Upper lobe of left lung (tissue), 6 donors: ENCODE results near the gene HDAC8. TPM values are rescaled to one million over a fixed set of nuclear protein-coding genes. Genes with fewer than 3 reads are reported as not detected.

Experiments used
- ATAC-seq, 2 donors: fragments of 200-7000 bp; cut with Tn5 transposase; one replicate each; pipeline ENCODE4 v1.9.1; 2022; ENCODE audit warnings: mild to moderate bottlenecking in 2 of 2, moderate library complexity in 2 of 2; ENCODE audit not compliant: low FRiP score in 2 of 2
- DNase-seq, 2 donors: peaks; one replicate each; pipeline ENCODE4 v3.0.0-alpha.2; 2019 to 2020
- H3K27ac ChIP-seq, 4 donors: fragments of 200-600 bp; sonication (generic); one replicate each; pipeline ENCODE4 v1.5.1; 2016 to 2019
- H3K27me3 ChIP-seq, 4 donors: fragments of 200-600 bp; sonication (generic); one replicate each; pipeline ENCODE4 v1.5.1; 2017 to 2019
- H3K36me3 ChIP-seq, 4 donors: fragments of 200-600 bp; sonication (generic); one replicate each; pipeline ENCODE4 v1.5.1; 2016 to 2019
- H3K4me1 ChIP-seq, 4 donors: fragments of 200-600 bp; sonication (generic); one replicate each; pipeline ENCODE4 v1.5.1; 2018 to 2019
- H3K4me3 ChIP-seq, 4 donors: fragments of 200-600 bp; sonication (generic); one replicate each; pipeline ENCODE4 v1.5.1; 2017 to 2019; ENCODE audit warnings: mild to moderate bottlenecking in 2 of 4, moderate library complexity in 1 of 4
- H3K9me3 ChIP-seq, 4 donors: fragments of 200-600 bp; sonication (generic); one replicate each; pipeline ENCODE4 v1.5.1; 2018 to 2019
- EP300 ChIP-seq, 4 donors: sonication (generic); formaldehyde crosslinking; IDR thresholded peaks; one replicate each; pipeline ENCODE4 v1.5.1; 2017; ENCODE audit warnings: antibody characterized with exemption in 4 of 4, control low read depth in 2 of 4
- POLR2A ChIP-seq, 4 donors: fragments of 450-650 bp; IDR thresholded peaks; one replicate each; pipeline ENCODE4 v1.5.1; 2016 to 2017; ENCODE audit warnings: antibody characterized with exemption in 4 of 4, mild to moderate bottlenecking in 2 of 4
- POLR2AphosphoS5 ChIP-seq, 2 donors: sonication (generic); formaldehyde crosslinking; IDR thresholded peaks; one replicate each; pipeline ENCODE4 v1.5.1; 2017; ENCODE audit warnings: antibody characterized with exemption in 2 of 2
- WGBS, 2 donors: methylation state at CpG; one replicate each; pipeline ENCODE4 v1.1.5; 2017 to 2018; 5-methylcytosine and 5-hydroxymethylcytosine counted together
- total RNA-seq, 6 donors: library from RNA; depleted of rRNA in 4 of 6; stranded (reverse); fragments of >200 nt in 4 of 6; gene quantifications; one replicate each; pipeline versions ENCODE4 v1.1.0 to v1.2.1, GENCODE V29; 2016 to 2021
- TF ChIP-seq, protein P1 (sequence below), 6 experiments: fragments of 450-650 bp in 4 of 6; fragments of 200-600 bp in 2 of 6; sonication (generic) in 2 of 6; IDR thresholded peaks; one replicate each; pipeline ENCODE4 v1.5.1; 2016 to 2019; ENCODE audit warnings: antibody characterized with exemption in 6 of 6
- donor health status: DM: no; HTN: no; CAD: no; lungs with moderate emphysema.
- donor health status: DM: no; HTN: yes; CAD: no; lungs with severe emphysema.

The HDAC8 gene
- total RNA-seq, 6 donors from 2014 or later, result 21.5 to 56.6 (median 35.0) TPM

DNA sequence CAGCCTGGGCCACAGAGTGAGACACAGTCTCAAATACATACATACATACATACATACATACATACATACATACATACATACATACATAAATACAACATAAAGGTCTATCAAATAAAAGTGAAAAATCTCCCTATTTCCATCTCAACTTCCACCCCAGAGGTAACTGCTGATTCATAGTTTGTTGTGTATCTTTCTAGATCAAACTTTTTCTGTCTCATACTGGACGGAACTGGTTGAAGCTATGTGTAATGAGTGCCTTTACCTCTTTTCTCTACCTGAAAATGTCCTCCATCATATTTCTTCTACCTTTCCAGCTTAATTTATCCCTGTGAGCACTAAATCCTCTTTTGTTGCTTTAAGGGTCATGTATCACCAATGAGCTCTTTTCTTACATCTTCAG lies 102.5 kb downstream of the HDAC8 start:
- Histone ChIP-seq H3K9me3 (no peaks in the 10 kb centered on the region), H3K4me1 (no peaks in the 10 kb centered on the region), H3K27ac (no peak overlapping the region), H3K27me3 (no peaks in the 10 kb centered on the region), H3K36me3 (peaks cover 0 to 5% (median 0%) of the 10 kb centered on the region in 4 donors), H3K4me3 (no peak overlapping the region)
- TF ChIP-seq POLR2A (IDR thresholded peaks at IDR 0.05) (no peak), EP300 (IDR thresholded peaks at IDR 0.05) (no peak), POLR2AphosphoS5 (IDR thresholded peaks at IDR 0.05) (no peak)
- TF ChIP-seq, protein P1, sequence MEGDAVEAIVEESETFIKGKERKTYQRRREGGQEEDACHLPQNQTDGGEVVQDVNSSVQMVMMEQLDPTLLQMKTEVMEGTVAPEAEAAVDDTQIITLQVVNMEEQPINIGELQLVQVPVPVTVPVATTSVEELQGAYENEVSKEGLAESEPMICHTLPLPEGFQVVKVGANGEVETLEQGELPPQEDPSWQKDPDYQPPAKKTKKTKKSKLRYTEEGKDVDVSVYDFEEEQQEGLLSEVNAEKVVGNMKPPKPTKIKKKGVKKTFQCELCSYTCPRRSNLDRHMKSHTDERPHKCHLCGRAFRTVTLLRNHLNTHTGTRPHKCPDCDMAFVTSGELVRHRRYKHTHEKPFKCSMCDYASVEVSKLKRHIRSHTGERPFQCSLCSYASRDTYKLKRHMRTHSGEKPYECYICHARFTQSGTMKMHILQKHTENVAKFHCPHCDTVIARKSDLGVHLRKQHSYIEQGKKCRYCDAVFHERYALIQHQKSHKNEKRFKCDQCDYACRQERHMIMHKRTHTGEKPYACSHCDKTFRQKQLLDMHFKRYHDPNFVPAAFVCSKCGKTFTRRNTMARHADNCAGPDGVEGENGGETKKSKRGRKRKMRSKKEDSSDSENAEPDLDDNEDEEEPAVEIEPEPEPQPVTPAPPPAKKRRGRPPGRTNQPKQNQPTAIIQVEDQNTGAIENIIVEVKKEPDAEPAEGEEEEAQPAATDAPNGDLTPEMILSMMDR (IDR thresholded peaks at IDR 0.05), result no peak
- ATAC-seq (no peak), DNase-seq (no peak)
- WGBS, 2 donors, result 89 to 100% methylated on average over 1 of the region's 1 CpG

DNA sequence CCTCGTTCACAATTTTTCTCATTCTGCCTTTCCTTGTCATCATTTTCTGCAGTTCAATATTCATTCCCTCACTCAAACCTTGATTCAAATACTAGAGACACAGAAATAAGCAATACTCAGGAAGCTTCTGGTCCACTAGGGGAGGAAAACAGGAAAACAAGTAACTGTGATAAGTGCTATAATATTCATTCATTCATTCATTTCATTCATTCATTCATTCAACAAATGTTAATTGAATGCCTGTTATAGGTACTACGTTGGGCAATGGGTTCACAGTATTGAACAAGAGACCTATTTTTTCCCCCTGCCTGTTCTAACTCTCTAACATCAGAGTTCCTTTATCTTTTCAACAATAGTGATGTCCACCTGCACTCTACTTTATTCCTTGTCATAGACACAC lies 104.0 kb downstream of the HDAC8 start:
- H3K27me3 ChIP-seq, result no peaks in the 10 kb centered on the region
- no peak for DNase-seq
- WGBS, 2 donors, result 69 to 86% methylated on average over 2 of the region's 2 CpGs
- H3K27ac ChIP-seq, result no peak overlapping the region
- no peaks in the 10 kb centered on the region for H3K9me3 ChIP-seq
- TF ChIP-seq EP300 (IDR thresholded peaks at IDR 0.05), result no peak
- no peak for TF ChIP-seq POLR2A (IDR thresholded peaks at IDR 0.05)
- no peak for TF ChIP-seq POLR2AphosphoS5 (IDR thresholded peaks at IDR 0.05)
- TF ChIP-seq, protein P1 (IDR thresholded peaks at IDR 0.05), result no peak
- ATAC-seq, result no peak
- no peaks in the 10 kb centered on the region for H3K4me1 ChIP-seq
- H3K4me3 ChIP-seq, result no peak overlapping the region
- H3K36me3 ChIP-seq, result peaks cover 0 to 3% (median 0%) of the 10 kb centered on the region in 4 donors

DNA sequence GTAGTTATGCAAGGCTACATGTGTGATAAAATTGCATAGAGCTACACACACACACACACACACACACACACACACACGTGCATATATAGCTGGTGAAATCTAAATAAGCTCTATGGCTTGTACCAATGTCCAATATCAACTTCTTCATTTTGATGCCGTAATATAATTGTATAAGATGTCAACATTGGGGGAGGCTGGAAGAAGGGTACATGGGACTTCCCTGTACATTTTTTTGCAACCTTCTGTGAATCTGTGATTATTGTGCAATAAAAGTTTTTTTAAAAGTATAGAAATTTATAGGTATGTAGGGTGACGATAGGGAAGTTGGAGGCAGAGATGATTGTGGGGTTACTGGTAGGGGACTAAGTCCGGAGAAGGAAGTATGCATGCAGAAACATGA lies 105.5 kb downstream of the HDAC8 start:
- 79 to 85% methylated on average over 4 of the region's 4 CpGs for WGBS, 2 donors

DNA sequence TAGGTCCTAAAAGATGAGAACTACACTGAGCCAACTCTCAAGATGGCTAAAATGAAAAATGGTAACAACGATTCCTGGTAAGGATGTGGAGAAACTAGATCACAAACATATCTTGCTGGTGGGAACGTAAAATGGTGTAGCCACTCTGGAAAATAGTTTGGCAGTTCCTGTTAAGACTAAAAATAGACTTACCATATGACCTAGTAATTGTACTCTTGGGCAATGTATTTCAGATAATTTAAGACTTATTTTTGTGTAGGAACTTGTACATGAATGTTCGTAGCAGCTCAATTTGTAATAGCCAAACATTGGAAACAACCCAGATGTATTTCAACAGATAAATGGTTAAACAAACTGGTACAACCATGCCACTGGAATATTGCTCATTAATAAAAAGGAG lies 106.2 kb downstream of the HDAC8 start:
- TF ChIP-seq POLR2AphosphoS5 (IDR thresholded peaks at IDR 0.05), result no peak
- TF ChIP-seq POLR2A (IDR thresholded peaks at IDR 0.05), result no peak
- TF ChIP-seq, protein P1 (IDR thresholded peaks at IDR 0.05), result no peak
- TF ChIP-seq EP300 (IDR thresholded peaks at IDR 0.05), result no peak
- no peak overlapping the region for H3K4me3 ChIP-seq
- DNase-seq (no peak), ATAC-seq (no peak)
- no peak overlapping the region for H3K27ac ChIP-seq
- H3K4me1 ChIP-seq, result no peaks in the 10 kb centered on the region
- no peaks in the 10 kb centered on the region for H3K27me3 ChIP-seq
- no peaks in the 10 kb centered on the region for H3K9me3 ChIP-seq
- H3K36me3 ChIP-seq, result peaks cover 0 to 3% (median 0%) of the 10 kb centered on the region in 4 donors
- 71 to 85% methylated on average over 3 of the region's 3 CpGs for WGBS, 2 donors

More for the DNA sequence above, 105.5 kb downstream of the HDAC8 start:
- Histone ChIP-seq H3K36me3 (peaks cover 0 to 3% (median 0%) of the 10 kb centered on the region in 4 donors), H3K9me3 (no peaks in the 10 kb centered on the region), H3K27ac (no peak overlapping the region), H3K27me3 (no peaks in the 10 kb centered on the region), H3K4me1 (no peaks in the 10 kb centered on the region), H3K4me3 (no peak overlapping the region)
- no peak for TF ChIP-seq EP300 (IDR thresholded peaks at IDR 0.05)
- TF ChIP-seq, protein P1 (IDR thresholded peaks at IDR 0.05), result no peak
- TF ChIP-seq POLR2AphosphoS5 (IDR thresholded peaks at IDR 0.05), result no peak
- no peak for TF ChIP-seq POLR2A (IDR thresholded peaks at IDR 0.05)
- DNase-seq (no peak), ATAC-seq (no peak)

DNA sequence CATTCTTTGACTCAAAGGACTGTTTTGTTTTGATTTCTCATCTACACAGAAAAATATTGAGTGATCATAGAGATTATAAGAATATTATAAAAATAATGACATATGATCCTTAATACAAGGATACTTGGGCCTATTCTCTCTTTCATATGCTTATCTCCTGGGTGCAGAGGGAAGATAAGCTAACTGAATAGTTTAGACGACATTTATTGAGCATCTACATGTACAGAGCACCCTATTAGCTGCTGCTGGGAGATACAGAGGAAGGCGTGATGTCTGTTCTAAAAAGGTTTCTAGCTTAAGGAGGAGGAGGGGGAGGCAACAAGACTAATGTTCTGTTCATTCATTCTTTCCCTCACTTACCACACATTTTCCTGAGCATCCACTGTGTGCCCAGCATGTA lies 106.8 kb downstream of the HDAC8 start:
- ATAC-seq, result no peak
- Histone ChIP-seq H3K4me3 (no peak overlapping the region), H3K9me3 (no peaks in the 10 kb centered on the region), H3K27me3 (no peaks in the 10 kb centered on the region), H3K36me3 (peaks cover 0 to 8% (median 0%) of the 10 kb centered on the region in 4 donors), H3K4me1 (no peaks in the 10 kb centered on the region), H3K27ac (no peak overlapping the region)
- WGBS, 2 donors, result 64 to 93% methylated on average over 2 of the region's 2 CpGs
- no peak for DNase-seq
- TF ChIP-seq POLR2AphosphoS5 (IDR thresholded peaks at IDR 0.05) (no peak), EP300 (IDR thresholded peaks at IDR 0.05) (no peak), POLR2A (IDR thresholded peaks at IDR 0.05) (no peak)
- TF ChIP-seq, protein P1 (IDR thresholded peaks at IDR 0.05), result no peak
